Stomach (tissue), 9 donors: ENCODE measurements around the gene HNRNPF. TPM values are rescaled to one million over a fixed set of nuclear protein-coding genes. Genes with fewer than 3 reads are reported as not detected.

Experiments
- DNase-seq, 2 donors: peaks; one replicate each; pipeline versions ENCODE4 v3.0.0 to v3.0.0-alpha.2; 2013 to 2019
- H3K27ac ChIP-seq, 5 donors: fragments of 200-600 bp in 4 of 5; sonication (generic) in 4 of 5; one replicate each; pipeline ENCODE4 v1.5.1; 2013 to 2019; ENCODE audit warnings: mild to moderate bottlenecking in 1 of 5, moderate library complexity in 1 of 5
- H3K27me3 ChIP-seq, 3 donors: fragments of 200-600 bp; sonication (generic); one replicate each; pipeline ENCODE4 v1.5.1; 2017 to 2019; ENCODE audit warnings: mixed run types in 1 of 3
- H3K36me3 ChIP-seq, 4 donors: fragments of 200-600 bp; sonication (generic); 1 replicate in 3 of 4; 2 replicates in 1 of 4; pipeline ENCODE4 v1.5.1; 2016 to 2019
- H3K4me1 ChIP-seq, 4 donors: fragments of 200-600 bp; sonication (generic); one replicate each; pipeline ENCODE4 v1.5.1; 2016 to 2019
- H3K4me3 ChIP-seq, 4 donors: fragments of 200-600 bp; sonication (generic) in 3 of 4; one replicate each; pipeline ENCODE4 v1.5.1; 2016 to 2019; ENCODE audit warnings: mild to moderate bottlenecking in 1 of 4
- H3K9me3 ChIP-seq, 4 donors: fragments of 200-600 bp; sonication (generic); one replicate each; pipeline ENCODE4 v1.5.1; 2016 to 2019
- CTCF ChIP-seq, 7 experiments: fragments of 450-650 bp in 4 of 7; fragments of 200-600 bp in 3 of 7; sonication (generic) in 3 of 7; IDR thresholded peaks; one replicate each; pipeline ENCODE4 v1.5.1; 2016 to 2019; ENCODE audit warnings: antibody characterized with exemption in 7 of 7, control low read depth in 2 of 7, mild to moderate bottlenecking in 1 of 7
- EP300 ChIP-seq: sonication (generic); formaldehyde crosslinking; IDR thresholded peaks from one replicate; pipeline ENCODE4 v1.6.1; 2017; ENCODE audit warnings: antibody characterized with exemption
- POLR2A ChIP-seq, 4 donors: fragments of 450-650 bp; IDR thresholded peaks; one replicate each; pipeline ENCODE4 v1.6.1; 2016; ENCODE audit warnings: antibody characterized with exemption in 4 of 4, control low read depth in 2 of 4, mild to moderate bottlenecking in 1 of 4, moderate library complexity in 1 of 4
- POLR2AphosphoS5 ChIP-seq, 3 donors: sonication (generic); formaldehyde crosslinking; IDR thresholded peaks; one replicate each; pipeline ENCODE4 v1.6.1; 2016; ENCODE audit warnings: antibody characterized with exemption in 3 of 3
- WGBS, 5 donors: extraction: QIAGEN DNeasy Blood & Tissue Kit in 3 of 5; methylation state at CpG; one replicate each; pipeline versions ENCODE4 v1.1.5 to v1.1.7; 2013 to 2018; 5-methylcytosine and 5-hydroxymethylcytosine counted together
- intact Hi-C: fragments of 100-400 bp; cut with DNase I; formaldehyde crosslinking; loops from one replicate; pipeline ENCODE4 v1.15.1; 2023; ENCODE audit warnings: low total_unique reads
- polyA plus RNA-seq, 3 donors: library from polyadenylated mRNA; stranded (reverse); fragments of 200-250 nt; gene quantifications; one replicate each; pipeline ENCODE4 v1.2.3, GENCODE V29; 2013
- total RNA-seq, 5 donors: library from RNA; depleted of rRNA; stranded (reverse); fragments of >200 nt; gene quantifications; one replicate each; pipeline versions ENCODE4 v1.1.0 to v1.2.3, GENCODE V29; 2014 to 2016
- donor health status: healthy with polysubstance abuse.
- donor health status: Bipolar disorder and iron deficiency.
- donor health status: healthy.

HNRNPF gene
- total and polyA plus RNA-seq, 8 donors: 36.2 to 169 (median 87.3) TPM

- DNase-seq: no peak
Measured at GRCh38 chr10:43386549-43386948, 22.4 kb downstream of the HNRNPF start.

GRCh38 chr10:43385412-43386004 is 23.5 kb downstream of the HNRNPF start:
- peaks cover 3 to 38% (median 27%) of the 10 kb centered on the region in 4 donors for H3K4me1 ChIP-seq
- no peak overlapping the region for H3K4me3 ChIP-seq
- no peaks in the 10 kb centered on the region for H3K27me3 ChIP-seq
- DNase-seq: no peak
- peaks cover 45 to 64% (median 61%) of the 10 kb centered on the region in 4 donors for H3K36me3 ChIP-seq
- WGBS, 5 donors: 74 to 81% (median 78%) methylated on average over 5 of the region's 5 CpGs
- no peak for TF ChIP-seq EP300
- no peak for TF ChIP-seq POLR2A (IDR thresholded peaks at IDR 0.05)
- no peak for TF ChIP-seq POLR2AphosphoS5 (IDR thresholded peaks at IDR 0.05)
- no peak for TF ChIP-seq CTCF (IDR thresholded peaks at IDR 0.05)
- H3K9me3 ChIP-seq: no peaks in the 10 kb centered on the region
- intact Hi-C loops: no loop called here
- H3K27ac ChIP-seq: no peak overlapping the region

More at GRCh38 chr10:43386549-43386948, 22.4 kb downstream of the HNRNPF start:
- no peaks in the 10 kb centered on the region for H3K9me3 ChIP-seq
- H3K4me1 ChIP-seq: peaks cover 3 to 49% (median 36%) of the 10 kb centered on the region in 4 donors
- 85 to 92% (median 91%) methylated on average over 4 of the region's 4 CpGs for WGBS, 5 donors
- peaks cover 55 to 74% (median 71%) of the 10 kb centered on the region in 4 donors for H3K36me3 ChIP-seq
- H3K4me3 ChIP-seq: no peak overlapping the region
- H3K27ac ChIP-seq: no peak overlapping the region
- intact Hi-C loops: no loop called here
- TF ChIP-seq POLR2A (IDR thresholded peaks at IDR 0.05) (no peak), POLR2AphosphoS5 (IDR thresholded peaks at IDR 0.05) (peak in 1 of 3 donors; percentile 1), EP300 (no peak), CTCF (IDR thresholded peaks at IDR 0.05) (no peak)
- H3K27me3 ChIP-seq: no peaks in the 10 kb centered on the region

GRCh38 chr10:43384252-43385221 is 24.4 kb downstream of the HNRNPF start:
- H3K4me3 ChIP-seq: no peak overlapping the region
- H3K4me1 ChIP-seq: peaks cover 3 to 29% (median 17%) of the 10 kb centered on the region in 4 donors
- 76 to 87% (median 84%) methylated on average over 10 of the region's 10 CpGs for WGBS, 5 donors
- DNase-seq: no peak
- H3K36me3 ChIP-seq: peaks cover 37 to 54% (median 51%) of the 10 kb centered on the region in 4 donors
- no peak overlapping the region for H3K27ac ChIP-seq
- intact Hi-C loops: no loop called here
- no peaks in the 10 kb centered on the region for H3K9me3 ChIP-seq
- TF ChIP-seq POLR2AphosphoS5 (IDR thresholded peaks at IDR 0.05) (peak in 1 of 3 donors; percentile 14), EP300 (no peak)
- H3K27me3 ChIP-seq: no peaks in the 10 kb centered on the region

- 39 to 54% (median 52%) methylated on average over 14 of the region's 14 CpGs for WGBS, 5 donors
- no peak for DNase-seq
- intact Hi-C loops: no loop called here
Measured at GRCh38 chr10:43383204-43383971, 25.6 kb downstream of the HNRNPF start.

More at GRCh38 chr10:43383204-43383971, 25.6 kb downstream of the HNRNPF start:
- Histone ChIP-seq H3K36me3 (peaks cover 25 to 43% (median 40%) of the 10 kb centered on the region in 4 donors), H3K27ac (peak overlapping the region in 1 of 5 donors; percentile 13), H3K27me3 (no peaks in the 10 kb centered on the region), H3K4me1 (peaks cover 3 to 22% (median 13%) of the 10 kb centered on the region in 4 donors), H3K4me3 (no peak overlapping the region), H3K9me3 (no peaks in the 10 kb centered on the region)
- TF ChIP-seq CTCF (IDR thresholded peaks at IDR 0.05) (no peak), EP300 (no peak), POLR2A (IDR thresholded peaks at IDR 0.05) (no peak), POLR2AphosphoS5 (IDR thresholded peaks at IDR 0.05) (peak in 1 of 3 donors; percentile 6)
